SK-N-SH treated with all-trans-retinoic acid at 6 μM for 48 hours (cell line): ENCODE measurements around the gene CLEC4A.

ENCODE experiments used
- ARNTL ChIP-seq: fragments of 450-650 bp; formaldehyde crosslinking; IDR thresholded peaks from 2 replicates; pipeline ENCODE4 v1.5.0; 2020; ENCODE audit warnings: low read depth, mild to moderate bottlenecking, moderate library complexity, borderline replicate concordance
- CREB5 ChIP-seq: fragments of 250-450 bp; sonication (Bioruptor Pico); IDR thresholded peaks from 2 replicates; pipeline ENCODE4 v1.5.1; 2020; ENCODE audit warnings: low read depth, mild to moderate bottlenecking, moderate library complexity
- CSDC2 ChIP-seq: fragments of 250-450 bp; sonication (Bioruptor Pico); IDR thresholded peaks from 2 replicates; pipeline ENCODE4 v1.5.0; 2020; ENCODE audit warnings: mild to moderate bottlenecking, moderate library complexity
- PPARA ChIP-seq: fragments of 250-450 bp; sonication (Bioruptor Pico); IDR thresholded peaks from 2 replicates; pipeline ENCODE4 v1.5.0; 2020; ENCODE audit warnings: mild to moderate bottlenecking, borderline replicate concordance
- RARB ChIP-seq: fragments of 250-450 bp; sonication (Bioruptor Pico); IDR thresholded peaks from 2 replicates; pipeline ENCODE4 v1.8.0; 2021; ENCODE audit warnings: mild to moderate bottlenecking, moderate library complexity
- TCF4 ChIP-seq: fragments of 250-450 bp; sonication (Bioruptor Pico); IDR thresholded peaks from 2 replicates; pipeline ENCODE4 v1.8.0; 2021; ENCODE audit warnings: mild to moderate bottlenecking, moderate library complexity, borderline replicate concordance
- ZFP3 ChIP-seq: fragments of 250-450 bp; sonication (Bioruptor Pico); IDR thresholded peaks from 2 replicates; pipeline ENCODE4 v1.5.0; 2020; ENCODE audit warnings: mild to moderate bottlenecking, moderate library complexity
- ZFP30 ChIP-seq: fragments of 450-650 bp; formaldehyde crosslinking; IDR thresholded peaks from 2 replicates; pipeline ENCODE4 v1.5.0; 2022; ENCODE audit warnings: mild to moderate bottlenecking, moderate library complexity
- ZNF565 ChIP-seq: fragments of 450-650 bp; formaldehyde crosslinking; conservative IDR thresholded peaks from 2 replicates; pipeline ENCODE4 v1.5.0; 2020; ENCODE audit warnings: low read depth, mild to moderate bottlenecking, moderate library complexity
- TF ChIP-seq, protein P1 (sequence below): fragments of 250-450 bp; sonication (Bioruptor Pico); IDR thresholded peaks from 2 replicates; pipeline ENCODE4 v1.8.0; 2020; ENCODE audit warnings: mild to moderate bottlenecking, moderate library complexity, borderline replicate concordance

DNA sequence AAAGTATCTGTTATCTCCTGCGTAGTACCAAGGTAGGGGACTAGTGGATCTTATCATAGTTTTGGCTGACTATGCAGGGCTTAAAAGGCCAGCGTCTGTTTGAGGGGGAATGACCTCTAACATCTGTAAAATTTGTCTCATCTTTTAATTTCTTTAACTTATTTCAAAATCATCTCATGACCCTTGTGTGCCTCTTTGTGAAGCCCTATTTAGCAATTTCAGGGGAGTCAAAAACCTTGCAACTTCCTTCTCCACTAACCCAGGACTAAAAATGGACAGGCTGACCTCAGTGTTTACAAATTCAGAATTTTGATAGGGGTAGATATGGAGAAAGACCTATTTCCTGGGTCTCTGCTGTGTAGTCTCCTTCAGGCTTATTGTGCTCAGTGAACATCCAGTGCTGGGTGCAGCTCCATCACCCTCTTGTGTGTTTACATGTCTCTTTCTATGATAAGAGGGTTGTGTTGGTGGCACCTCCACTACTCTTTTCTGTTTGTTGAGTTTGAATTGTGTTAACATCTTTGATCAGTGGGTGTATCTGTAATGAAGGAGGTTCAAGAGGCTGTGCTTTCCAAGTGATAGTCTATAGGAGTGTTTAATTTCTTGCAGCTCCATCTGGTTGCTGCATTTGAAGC lies 27.0 kb upstream of the CLEC4A start:
- TF ChIP-seq RARB (no peak), PPARA (no peak), ZFP3 (CRISPR knock-in tag) (no peak), TCF4 (no peak), ARNTL (no peak), ZFP30 (no peak), CREB5 (CRISPR knock-in tag) (no peak), ZNF565 (CRISPR knock-in tag) (no peak), CSDC2 (CRISPR knock-in tag) (no peak)
- TF ChIP-seq, protein P1, sequence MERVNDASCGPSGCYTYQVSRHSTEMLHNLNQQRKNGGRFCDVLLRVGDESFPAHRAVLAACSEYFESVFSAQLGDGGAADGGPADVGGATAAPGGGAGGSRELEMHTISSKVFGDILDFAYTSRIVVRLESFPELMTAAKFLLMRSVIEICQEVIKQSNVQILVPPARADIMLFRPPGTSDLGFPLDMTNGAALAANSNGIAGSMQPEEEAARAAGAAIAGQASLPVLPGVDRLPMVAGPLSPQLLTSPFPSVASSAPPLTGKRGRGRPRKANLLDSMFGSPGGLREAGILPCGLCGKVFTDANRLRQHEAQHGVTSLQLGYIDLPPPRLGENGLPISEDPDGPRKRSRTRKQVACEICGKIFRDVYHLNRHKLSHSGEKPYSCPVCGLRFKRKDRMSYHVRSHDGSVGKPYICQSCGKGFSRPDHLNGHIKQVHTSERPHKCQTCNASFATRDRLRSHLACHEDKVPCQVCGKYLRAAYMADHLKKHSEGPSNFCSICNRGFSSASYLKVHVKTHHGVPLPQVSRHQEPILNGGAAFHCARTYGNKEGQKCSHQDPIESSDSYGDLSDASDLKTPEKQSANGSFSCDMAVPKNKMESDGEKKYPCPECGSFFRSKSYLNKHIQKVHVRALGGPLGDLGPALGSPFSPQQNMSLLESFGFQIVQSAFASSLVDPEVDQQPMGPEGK (CRISPR knock-in tag) = no peak
